GM18951 (cell line): ENCODE data around the gene LTBP1.

Source experiments
- POLR2A ChIP-seq: IDR thresholded peaks from 4 replicates; pipeline ENCODE4 v1.6.1; 2011; ENCODE audit warnings: mild to moderate bottlenecking; ENCODE audit not compliant: insufficient read length, insufficient read depth; ENCODE audit errors: extremely low read depth
- in situ Hi-C: fragments of 300-500 bp; cut with MboI; formaldehyde crosslinking; loops from one replicate; pipeline ENCODE4 v1.12.0; 2022; ENCODE audit warnings: low sequenced_read_pairs, mixed read lengths, inconsistent platforms; ENCODE audit not compliant: unreplicated experiment

LTBP1 gene

DNA sequence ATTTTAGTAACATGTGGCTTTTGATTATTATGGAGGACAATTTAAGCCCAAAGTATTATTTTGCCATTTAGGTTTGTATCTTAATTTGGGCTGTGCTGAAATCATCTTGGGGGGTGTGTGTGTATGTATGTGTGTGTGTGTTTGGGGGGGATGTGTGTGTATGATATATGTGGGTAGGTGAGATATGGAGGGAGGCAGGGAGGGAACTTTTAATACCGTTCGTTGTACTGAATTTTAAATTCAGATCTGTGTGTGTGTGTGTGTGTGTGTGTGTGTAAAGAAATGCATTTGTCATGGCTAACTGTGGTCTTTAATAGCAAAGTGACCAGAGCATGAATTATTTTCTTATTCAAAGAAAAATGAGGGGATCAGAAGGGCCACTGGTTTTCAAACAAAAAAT is 113.7 kb downstream of the LTBP1 start:
- no peak for TF ChIP-seq POLR2A
- in situ Hi-C loops, result no loop called here

DNA sequence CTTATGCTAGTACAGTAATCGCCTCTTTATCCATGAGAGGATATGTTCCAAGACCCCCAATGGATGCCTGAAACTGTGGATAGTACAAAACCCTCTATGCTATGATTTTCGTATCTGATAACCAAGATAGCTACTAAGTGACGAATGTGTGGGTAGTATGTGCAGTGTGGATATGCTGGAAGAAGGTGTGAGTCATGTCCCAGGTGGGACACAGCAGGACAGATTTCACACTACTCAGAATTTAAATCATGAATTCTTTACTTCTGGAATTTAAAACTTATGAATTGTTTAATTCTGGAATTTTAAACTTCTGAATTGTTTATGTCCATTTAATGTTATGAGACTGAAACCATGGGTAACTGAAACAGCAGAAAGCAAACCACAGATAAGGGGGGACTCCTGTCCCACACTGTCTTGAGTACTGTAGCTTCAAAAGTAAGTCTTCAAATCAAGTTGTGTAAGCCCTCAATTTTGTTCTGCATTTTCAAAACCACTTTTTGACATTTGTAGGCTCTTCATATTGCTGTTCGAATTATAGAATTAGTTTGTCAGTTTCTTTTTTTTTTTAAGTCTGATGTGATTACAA is 116.0 kb downstream of the LTBP1 start:
- TF ChIP-seq POLR2A, result no peak
- in situ Hi-C loops, result no loop called here

DNA sequence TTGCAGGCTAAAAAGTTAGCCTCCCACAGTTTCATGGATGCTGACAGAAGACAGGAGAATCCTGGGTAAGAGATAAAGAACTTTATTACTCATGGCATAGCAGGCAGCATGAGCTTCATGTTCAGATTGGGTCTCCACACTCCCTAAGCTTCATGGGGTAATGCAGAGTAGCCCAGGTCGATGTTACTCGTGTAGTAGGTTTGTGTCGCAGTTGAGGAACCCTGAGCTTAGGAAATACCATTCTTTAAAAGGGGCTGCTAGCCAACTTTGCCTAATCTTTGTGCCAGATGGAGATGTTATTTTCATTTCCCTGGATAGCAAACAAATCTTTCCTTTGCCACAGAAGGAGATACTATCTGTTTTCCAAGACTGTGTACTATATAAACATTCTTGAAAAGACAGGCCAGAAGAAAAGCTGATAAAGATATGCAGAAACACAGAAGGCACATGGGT is 117.6 kb downstream of the LTBP1 start:
- in situ Hi-C loops, result no loop called here
- TF ChIP-seq POLR2A, result no peak

DNA sequence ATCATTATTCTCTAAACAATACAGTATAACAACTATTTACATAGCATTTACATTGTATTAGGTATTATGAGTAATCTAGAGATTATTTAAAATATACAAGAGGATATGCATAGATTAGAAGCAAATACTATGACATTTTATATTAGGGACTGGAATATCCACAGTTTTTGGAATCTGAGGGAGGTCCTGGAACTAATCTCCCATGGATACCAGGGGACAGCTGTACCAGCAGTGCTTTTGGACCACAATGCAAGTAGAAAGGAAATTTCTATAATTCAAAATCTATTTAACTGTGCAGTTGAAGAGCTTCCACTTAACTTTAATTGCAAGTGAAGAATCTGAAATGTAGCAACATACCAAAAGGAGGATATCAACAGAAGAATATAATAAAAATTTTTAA is 120.8 kb downstream of the LTBP1 start:
- in situ Hi-C loops, result no loop called here
- no peak for TF ChIP-seq POLR2A

DNA sequence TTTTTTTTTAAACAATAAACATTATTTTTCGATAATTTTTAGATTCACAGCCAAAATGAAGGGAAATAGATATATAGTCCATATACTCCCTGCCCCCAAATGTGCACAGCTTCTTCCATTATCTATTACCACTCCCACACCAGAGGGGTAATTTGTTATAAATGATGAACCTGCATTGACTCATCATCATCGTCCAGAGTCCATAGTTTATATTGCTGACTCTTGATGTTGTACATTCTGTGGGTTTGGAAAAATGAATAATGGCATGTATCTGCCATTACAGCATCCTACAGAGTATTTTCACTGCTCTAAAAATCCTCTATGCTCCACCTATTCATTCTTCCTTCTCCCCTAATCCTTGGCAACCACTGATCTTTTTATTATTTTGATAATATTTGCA is 121.5 kb downstream of the LTBP1 start:
- in situ Hi-C loops, result no loop called here
- no peak for TF ChIP-seq POLR2A

DNA sequence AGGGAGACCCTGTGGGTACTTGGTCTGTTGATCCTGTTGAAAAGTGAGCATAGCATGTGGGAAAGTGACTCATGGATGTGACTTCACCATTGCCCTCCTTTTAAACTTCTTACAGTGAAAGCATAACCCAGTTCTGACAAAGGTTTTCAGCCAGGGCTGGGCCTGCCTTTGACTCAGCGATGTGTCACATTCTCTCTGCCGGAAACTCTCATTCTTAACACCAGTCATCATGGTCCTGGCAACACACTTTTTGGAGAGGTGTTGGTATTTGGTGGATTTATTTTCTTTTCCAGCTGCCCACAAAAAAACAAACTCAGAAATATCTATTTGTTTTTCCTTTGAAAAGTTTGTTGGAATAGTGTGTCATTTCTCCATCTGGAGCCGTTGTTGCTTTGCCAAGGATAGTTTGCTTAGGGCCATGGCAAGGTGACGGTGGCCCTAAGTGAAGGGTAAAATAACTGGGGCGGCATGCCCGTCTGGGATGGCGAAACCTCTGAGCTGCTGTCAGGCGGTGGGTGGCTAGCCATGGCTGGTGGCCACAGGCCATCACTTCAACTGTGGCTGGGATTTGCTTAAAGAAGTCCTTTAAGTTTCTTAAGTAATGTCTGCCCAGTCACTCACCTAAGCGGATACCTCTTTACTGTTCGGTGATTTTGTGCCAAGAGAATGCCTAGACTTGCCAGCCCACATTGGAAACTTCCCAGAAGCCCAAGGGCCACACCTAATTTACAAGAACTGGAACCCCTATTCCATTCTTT is 123.3 kb downstream of the LTBP1 start:
- TF ChIP-seq POLR2A, result no peak
- in situ Hi-C loops, result no loop called here

DNA sequence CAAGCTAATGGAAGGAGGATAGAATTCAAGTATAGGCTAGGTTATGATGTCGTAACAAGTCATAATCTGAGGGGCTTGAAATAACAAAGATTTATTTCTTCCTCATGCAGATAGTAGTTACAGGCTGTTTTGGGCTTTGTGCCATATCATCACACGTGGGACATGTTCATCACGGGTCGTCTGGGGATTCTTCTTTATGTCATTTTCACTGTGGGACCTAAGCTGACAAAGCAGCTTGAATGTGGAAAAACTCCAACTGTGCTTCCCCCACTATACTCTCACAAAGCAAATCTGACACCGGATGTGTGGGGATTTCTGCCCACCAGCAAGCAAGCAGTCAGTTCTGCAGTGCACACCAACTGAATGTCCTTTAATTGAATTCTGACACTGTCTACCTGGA is 124.8 kb downstream of the LTBP1 start:
- TF ChIP-seq POLR2A, result no peak

DNA sequence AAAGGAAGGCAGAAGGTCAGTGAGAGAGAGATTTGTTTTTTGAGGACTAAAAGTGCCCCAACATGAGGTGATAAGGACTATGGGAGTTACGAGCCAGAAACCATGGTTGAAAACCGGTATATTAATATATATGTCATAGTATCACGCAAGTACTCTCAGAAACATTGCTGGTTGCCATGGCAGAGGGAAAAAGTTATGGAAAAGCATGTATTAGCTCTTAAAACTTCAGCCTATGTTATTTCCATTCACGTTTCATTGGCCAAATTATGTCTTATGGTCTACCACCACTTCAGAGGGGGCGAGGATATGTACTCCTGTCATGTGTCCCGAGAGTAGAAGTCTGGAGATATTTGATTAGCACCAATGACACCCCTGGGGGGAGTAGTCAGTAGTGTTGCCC is 125.9 kb downstream of the LTBP1 start:
- TF ChIP-seq POLR2A, result no peak
- in situ Hi-C loops, result no loop called here

More for the DNA sequence above, 124.8 kb downstream of the LTBP1 start:
- in situ Hi-C loops, result no loop called here

DNA sequence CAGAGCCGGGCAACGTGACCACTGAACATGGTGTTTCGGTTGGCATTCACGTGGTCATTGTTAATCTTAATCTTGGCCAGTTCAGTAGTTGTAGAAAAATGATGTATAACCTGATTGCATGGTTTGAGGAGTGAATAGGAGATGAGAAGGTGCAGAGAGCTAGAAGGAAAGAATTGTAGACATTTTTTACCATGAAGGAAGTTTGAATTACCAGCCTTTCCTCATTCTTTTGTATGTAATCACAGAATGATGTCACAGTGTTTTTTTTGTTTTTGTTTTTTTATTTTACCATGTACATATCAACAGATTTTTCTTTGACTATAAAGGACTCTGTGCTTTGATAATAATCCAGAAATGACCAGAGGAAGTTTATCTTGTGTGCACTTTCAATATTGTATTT is 126.3 kb downstream of the LTBP1 start:
- no peak for TF ChIP-seq POLR2A
- in situ Hi-C loops, result no loop called here

DNA sequence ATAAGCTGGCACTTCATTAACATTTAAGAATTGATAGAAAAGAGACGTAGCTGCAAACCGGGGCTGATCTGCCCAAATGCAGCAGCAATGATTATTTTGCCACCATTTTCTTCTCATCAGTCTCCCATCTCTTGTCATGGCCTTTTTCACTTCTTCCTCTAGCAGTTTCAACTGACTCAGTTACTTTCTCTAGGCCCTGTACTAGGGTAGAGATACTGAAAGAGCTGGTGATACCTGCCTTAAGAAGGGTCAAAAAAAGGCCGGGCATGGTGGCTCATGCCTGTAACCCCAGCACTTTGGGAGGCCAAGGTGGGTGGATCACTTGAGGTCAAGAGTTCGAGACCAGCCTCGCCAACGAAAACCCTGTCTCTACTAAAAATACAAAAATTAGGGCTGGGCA is 127.4 kb downstream of the LTBP1 start:
- in situ Hi-C loops, result no loop called here
- no peak for TF ChIP-seq POLR2A

DNA sequence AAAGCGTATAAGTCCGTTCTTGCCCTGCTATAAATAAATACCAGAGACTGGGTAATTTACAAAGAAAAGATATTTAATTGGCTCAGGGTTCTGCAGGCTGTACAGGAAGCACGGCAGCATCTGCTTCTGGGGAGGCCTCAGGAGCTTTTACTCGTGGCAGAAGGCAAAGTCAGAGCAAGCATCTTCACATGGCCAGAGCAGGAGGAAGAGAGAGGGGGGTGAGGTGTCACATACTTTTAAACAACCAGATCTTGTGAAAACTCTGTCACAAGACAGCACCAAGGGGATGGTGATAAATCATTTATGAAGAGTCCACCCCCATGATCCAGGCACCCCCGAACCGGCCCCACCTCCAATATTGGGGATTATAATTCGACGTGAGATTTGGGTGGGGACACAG is 130.6 kb downstream of the LTBP1 start:
- no peak for TF ChIP-seq POLR2A
- in situ Hi-C loops, result no loop called here

DNA sequence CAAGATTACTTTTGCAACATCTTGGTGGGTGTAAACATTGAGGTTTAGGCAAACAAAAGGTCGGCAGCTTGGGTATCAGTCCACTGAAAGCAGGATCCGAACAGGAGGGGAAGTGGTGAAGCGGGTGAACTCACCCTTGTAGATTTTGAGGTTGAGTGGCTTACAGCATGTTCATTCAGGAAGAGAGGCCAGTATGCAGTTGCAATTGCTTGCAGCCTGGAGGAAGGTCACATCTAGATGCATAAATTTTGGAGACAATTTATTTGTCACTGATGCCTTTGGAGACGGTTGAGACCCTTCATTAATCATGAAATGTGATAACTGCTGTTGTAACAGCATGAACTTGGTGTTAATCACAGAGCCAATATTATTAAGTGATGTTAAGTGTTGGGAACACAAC is 131.1 kb downstream of the LTBP1 start:
- in situ Hi-C loops, result no loop called here
- TF ChIP-seq POLR2A, result no peak

DNA sequence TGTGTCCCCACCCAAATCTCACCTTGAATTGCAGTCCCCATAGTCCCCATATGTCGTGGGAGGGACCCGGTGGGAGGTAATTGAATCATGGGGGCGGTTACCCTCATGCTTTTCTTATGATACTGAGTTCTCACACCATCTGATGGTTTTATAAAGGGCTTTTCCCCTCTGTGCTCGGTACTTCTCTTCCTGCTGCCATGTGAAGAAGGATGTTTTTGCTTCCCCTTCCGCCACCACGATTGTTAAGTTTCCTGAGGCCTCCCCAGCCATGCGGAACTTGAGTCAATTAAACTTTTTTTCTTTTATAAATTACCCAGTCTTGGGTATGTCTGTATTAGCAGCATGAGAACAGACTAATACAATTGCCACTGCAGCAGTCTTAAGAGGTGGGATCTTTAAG is 134.9 kb downstream of the LTBP1 start:
- in situ Hi-C loops, result no loop called here
- TF ChIP-seq POLR2A, result no peak

DNA sequence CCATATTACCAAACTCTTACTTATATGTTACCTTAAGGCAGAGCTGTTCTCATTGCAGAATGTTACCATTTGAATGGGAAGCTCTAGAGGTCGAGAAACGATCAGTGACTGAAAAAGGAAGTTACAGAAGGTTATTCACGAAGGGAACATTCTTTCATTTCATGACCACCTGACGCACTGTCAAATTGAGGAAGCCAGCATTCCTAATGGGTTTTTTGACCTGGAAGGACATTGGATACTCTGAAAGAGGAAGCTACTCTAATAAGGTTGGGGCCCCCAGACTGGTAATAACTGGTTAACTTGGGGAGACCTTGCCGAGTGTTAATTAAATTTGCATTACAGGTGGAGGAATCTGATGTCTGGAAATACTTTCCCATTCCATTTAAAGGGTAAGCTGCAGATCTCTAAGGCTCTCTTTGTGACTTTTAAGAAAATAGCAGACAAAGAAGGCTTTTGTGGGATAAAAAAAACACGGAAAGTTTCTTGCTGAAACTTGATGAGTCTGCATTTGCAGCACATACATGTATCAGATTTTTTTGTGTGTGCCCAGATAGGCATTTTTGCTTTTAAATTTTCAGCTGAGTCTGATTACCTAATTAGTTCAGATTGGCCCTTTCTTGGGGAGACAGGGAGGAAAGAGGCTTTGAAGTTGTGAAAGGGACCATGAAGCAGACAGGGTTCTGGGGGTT is 137.1 kb downstream of the LTBP1 start:
- in situ Hi-C loops, result no loop called here
- TF ChIP-seq POLR2A, result no peak

DNA sequence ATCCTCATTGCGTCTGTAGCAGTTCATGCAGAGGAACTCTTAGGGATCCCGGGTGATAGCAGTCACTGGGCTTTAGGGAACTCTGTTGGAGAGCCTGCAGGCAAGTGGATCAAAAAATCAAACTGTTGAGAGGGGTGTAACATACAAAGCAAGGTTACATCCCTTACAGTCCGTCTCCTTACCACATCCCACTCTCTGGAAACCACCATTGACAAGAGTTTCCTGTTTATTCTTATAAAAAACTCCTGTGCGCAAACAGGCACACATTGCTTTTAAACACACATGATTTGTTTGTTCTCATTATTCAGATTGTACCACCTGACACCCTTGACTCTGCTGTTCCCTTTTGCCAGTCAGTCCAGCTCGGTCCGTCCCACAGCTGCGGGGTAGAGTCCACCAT is 137.7 kb downstream of the LTBP1 start:
- in situ Hi-C loops, result no loop called here

More for the DNA sequence above, 137.7 kb downstream of the LTBP1 start:
- no peak for TF ChIP-seq POLR2A
